Hematopoietic multipotent progenitor cell treated with erythropoietin and hydrocortisone succinate and interleukin-3 and kit ligand, for 15 days (in vitro differentiated cells): ENCODE results near the gene TKT.

ENCODE experiments used
- DNase-seq: peaks from one replicate; pipeline ENCODE4 v3.0.0-alpha.2; 2015; ENCODE audit warnings: low spot score

Gene TKT

DNA sequence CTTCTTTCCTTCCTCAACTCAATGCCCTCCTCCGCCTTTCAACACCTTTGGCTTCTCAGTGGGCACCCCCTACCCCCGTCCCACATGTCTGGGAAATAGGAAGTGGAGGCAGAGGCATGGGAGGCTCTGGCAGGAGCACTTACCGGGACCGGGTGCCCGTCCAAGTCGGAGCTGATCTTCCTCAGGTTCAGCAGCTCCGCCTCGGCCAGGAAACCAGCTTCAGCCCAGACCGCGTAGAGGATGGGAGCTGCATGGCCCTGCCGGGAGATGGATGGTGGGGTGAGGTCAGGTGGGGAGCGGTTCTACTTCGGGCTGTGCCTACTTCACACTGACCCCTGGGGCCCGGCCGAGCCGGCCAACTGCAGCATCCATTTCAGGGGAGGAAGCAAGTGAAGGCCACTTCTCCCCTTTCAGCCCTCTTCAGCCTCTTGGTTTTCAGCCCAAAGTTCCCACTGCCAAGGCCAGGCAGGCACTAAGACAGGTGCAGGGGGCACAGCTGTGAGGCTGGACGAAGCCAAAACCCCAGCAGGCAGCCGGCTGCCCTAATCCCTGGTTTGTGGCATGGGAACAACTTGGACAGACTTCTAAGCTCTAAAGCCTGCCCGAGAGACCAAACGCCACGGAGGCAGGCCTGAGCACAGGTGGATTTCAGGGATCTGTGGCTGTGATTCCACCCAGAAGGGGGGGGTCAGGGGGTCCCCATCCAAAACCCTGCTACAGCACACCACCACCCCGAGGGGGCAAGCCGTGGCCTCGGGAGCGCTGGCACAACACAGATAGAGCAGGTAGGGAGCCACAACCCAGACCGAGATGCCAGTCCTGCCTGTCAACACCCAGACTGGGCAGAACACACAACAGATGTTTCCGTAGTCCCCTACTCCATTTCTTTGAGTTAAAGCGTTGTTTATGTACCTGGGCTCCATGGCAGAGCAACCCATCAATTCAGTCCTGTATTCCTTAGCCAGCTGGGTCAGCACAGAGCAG, 14.5 kb downstream of the TKT start:
- DNase-seq: no peak

DNA sequence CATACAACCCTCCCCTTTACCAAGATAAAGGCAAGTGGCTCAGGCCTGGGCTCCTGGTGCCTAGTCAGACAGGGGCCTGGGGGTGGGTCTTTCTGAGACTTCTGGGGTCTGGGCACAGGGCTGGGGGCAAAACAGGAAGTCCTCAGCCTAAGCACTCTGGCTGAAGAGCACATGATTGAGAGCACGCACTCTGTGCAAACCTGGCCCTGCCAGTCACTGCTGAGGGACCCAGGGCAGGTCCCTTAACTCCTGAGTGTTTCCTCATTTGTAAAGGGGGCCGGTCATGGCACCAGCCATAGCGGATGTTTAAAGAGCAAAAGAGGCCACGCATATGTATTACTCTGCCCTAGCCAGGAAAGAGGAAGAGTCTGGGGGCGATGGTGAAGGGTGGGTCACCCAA, 16.0 kb downstream of the TKT start:
- no peak for DNase-seq

DNA sequence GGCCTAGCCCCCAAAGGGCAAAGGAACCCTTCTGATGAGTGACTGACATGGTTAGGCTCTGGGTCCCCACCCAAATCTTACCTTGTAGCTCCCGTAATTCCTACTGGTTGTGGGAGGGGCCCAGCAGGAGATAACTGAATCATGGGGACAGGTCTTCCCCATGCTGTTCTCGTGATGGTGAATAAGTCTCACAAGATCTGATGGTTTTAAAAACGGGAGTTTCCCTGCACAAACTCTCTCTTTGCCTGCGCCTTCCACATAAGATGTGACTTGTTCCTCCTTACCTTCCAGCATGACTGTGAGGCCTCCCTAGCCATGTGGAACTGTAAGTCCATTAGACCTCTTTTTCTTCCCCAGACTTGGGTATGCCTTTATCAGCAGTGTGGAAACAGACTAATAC, 16.9 kb downstream of the TKT start:
- DNase-seq: no peak

DNA sequence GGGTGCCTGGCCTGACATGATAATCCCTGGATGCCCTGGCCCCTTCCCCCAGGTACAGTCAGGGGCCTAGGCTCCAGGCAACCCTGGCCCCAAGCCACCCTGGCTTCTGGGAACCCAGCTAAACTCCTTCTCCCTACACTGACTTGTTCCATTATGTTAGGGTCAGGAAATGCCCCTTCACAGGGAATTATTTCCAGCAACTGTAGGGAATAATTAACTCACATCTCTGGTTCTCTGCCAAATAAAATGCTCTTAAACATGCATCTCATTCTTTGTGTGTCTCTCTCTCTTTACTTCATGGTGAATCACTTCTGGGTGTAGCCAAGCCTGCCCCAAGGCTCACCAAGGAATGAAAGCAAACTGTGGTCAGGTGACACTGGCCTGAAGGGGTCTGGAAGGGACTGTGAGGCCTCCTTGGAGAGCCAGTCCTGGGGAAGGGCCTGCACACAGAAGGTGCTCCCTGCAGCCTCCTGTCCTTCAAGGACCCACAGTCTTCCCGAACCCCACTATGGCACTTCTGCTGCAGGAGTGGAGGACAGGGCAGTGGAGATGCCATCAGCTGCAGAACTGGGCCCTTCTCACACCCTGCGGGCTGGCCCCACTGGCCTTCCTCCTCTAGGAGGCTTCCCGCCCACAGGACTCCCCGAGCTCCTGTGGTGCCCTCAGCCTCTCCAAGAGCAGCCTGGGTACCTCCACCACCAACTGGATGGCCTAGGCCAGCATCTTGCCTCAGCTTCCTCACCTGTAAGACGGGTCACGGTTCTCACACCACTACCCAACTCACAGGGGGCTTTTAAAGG, 17.6 kb downstream of the TKT start:
- DNase-seq: no peak

DNA sequence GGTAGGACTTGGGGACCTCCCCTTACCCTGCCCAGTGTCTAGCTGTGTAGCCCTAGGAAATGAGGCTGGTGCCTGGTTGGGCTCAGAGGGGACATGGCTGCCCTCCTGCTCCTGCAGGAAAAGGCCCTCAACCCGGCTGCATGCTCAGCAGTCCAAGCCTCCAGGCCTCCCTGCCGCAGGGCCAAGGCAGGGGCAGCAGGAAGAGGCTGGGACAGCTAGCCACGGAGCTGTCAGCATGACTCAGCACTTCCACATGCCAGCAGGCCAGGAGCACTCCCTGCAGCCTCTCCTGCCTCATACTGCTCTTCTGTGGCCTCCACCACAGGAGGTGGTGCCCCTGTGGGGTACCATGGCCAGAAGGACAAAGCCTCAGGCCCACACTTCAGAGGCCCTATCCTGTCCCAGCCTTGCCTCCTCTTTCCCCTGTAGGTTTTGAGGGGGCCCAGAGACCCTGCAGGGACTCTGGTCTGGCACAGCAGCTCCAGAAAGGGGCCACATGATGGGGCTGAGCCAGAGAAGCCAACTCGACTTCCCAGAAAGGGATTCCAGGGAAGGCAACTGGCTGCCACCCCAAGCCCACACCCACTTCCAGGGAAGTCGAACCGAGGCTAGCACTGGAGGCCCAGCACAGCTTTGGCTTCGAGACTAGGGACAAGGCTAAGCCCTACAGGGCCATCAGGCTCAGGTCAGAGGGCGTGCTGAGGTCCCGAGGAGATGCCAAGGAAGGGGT, 19.5 kb downstream of the TKT start:
- peak; percentile 87 for DNase-seq

DNA sequence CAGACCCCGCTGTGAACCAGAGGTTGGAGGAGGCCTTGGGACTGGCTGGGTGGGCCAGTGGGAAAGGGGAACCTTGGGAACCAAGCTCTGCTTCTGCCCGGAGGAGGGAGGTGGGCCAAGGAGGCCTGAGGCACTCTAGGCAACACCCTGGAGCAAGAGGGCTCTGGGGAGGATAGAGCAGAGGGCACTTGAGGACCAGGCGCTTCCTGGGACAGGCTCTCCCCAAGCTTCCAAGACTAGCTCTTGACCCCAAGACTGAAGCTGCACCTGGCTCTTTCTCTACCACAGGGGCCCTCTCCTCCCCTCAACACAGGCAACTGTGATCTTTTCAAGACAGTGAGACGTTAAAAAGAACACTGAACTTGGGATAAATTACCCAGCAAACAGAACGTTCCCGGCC, 20.3 kb downstream of the TKT start:
- DNase-seq: no peak

DNA sequence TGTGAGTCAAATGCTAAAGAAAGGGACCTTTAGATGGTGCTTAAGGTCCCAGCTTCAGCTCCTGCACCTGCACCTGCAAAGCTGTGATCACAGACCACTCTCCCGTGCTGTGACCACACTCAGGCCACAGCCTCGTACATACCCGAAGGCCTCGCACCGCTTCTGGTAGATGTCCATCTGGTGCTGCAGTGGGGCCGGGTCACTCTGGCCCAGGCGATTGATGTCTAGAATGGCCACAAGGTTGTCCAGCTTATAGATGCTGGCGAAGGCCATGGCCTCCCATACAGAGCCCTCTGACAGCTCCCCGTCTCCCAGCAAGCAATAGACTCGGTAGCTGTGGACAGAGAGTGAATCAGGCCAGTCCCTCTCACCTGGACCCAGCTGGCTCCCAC, 21.0 kb downstream of the TKT start:
- no peak for DNase-seq

DNA sequence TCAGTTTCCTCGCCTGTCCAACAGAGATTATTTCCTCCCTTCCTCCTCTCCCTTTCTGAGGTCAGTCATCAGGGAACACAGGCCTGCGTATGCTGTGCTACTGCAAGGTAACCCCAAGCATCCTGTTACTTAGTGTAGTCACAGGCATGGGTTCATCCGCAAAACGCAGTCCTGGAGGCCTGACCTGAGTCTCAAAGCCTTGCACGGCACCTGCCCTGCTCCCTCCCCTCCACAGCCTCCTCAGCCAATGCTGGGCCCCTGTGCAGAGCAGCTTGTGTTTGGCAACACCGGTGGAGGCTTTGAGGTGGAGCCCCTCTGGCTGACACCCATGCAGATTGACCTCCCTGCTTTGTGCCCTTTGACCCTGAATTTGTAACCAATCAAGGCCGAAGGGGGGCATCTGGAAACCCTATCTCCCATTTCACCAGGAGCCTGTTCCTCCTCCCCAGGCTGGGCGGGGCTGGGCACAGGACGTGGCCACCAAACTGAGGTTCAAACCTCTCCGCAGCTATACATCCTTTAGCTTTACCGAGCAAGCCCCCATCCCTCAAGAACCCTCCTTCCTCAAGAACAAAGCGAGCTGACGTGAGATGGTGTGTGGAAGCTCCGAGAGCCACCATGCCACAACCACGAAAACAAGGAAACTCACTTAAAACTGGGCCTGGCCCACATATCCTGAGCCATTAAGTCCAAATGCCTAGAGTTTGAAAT, 21.5 kb downstream of the TKT start:
- DNase-seq: no peak

DNA sequence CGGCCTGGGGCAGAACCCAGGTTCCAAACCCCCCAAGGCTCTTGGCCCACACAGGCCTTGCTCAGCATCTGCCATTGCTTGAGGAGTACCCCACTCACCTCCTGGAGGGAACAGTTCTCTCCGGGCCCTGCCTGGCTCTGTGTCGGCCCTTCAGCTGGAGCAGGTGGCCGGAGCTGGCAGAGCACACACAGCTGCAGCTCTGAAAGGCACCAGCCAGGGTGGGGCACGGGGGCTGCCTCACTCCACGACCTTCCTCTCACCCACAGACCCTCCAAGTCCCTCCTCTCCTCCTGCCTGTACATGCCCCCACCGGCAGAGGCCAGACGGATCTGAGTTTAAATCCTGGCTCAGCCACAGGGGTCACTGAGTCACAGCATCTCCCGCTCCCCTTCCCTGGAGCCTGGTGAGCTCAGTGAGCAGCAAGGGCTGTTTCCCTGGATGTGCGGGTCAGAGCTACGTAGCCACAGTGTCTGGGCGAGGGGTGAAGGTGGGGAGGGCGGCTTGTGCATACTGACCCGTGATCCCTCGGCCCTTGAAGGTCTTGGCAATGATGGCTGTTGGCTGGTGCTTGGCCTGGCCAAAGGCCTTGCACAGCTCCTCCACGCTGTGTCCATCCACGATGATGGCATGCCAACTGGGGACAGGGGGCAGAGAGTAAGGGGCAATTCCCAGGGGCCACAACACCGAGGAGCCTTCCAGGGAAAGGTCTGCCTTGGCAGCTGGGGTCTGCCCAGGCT, 23.0 kb downstream of the TKT start:
- DNase-seq: no peak

DNA sequence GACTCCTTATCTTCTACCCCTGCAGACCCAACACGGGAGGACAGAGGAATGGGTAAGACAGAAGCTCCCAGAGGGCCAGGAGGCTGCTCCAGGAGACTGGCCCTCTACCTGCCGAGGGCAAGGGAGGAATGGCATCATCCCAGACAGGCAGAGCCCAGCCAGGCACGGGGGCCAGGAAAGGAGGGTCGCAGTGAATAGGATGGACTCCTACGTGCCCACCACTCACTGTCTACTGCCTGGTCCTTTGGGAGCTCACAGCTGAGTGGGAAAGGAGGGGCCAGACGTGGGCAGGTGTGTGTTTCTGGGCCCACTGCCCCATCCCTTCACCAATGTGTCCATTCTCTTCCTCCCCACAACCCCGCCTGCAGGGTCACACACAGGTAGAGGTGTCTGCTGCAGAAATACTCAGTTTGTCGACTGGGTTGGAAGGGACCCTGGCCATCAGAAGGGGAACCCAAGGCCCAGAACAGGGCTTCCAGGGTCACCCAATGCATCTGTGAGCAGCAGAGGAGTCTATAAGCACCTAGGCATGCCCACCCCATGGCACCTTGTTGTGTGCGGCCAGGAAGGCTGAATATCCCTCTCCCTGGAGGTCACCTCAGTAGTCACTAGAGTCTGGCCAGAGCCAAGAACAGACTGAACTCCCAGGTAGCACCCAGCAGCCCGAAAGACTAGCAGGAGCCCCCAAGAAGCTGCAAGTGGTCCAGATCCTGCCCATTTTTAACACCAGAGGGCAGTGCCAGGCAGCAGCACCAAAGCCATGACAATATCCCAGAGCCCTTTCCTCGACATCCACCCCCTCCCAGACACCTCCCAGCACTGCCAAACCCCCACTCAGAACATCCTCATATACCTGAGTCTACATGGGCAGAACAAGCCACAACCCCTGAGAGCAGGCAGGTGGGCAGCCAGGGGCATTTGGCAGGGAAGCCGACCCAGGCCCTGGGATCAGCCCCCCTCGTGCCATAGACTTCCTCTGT, 24.0 kb downstream of the TKT start:
- DNase-seq: no peak

DNA sequence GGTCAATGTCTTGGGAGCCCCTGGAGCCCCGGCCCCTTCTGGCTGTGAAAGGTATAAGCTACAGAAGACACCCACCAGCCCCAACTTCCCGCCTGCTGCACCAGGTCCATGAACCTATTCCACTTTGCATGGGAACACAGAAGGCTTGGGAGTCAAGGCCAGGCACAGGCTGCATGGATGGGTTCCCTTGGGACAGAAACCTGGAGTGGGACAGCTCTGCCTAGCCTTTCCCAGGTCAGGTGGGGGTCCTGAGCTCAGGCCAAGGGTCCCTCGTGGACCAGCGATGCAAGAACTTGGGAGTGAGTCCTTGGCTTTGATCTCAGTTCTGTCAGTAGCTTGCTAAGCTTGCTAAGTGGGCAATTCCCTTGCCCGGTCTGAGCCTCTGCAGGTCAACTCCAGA, 25.0 kb downstream of the TKT start:
- no peak for DNase-seq

DNA sequence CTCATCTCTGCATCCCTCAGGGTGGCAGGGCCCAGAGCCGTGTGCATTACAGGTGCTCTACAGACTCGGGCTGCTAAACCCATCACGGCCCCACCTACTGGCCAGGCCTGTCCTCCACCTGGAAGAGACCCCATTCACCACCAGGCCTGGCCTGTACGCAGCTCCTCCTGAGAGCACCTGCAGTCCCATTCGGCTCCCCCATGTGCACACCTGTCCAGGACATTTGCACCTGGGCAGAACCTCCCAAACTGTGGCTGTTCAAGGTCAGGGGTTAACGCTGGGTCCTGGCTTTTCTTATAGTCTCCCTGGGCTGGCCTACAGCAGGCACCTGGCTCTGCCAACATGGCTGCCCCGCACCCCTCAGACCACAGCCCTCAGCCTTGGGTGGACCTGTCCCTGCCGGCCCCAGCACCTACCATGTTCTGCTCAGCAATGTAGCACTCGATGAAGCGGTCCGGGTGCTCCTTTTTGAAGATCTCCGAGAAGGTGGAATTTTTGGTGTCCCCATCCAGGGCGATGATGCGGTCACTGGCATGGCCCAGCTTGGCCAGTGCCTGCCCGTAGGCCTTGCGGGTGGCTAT, 25.7 kb downstream of the TKT start:
- DNase-seq: no peak

DNA sequence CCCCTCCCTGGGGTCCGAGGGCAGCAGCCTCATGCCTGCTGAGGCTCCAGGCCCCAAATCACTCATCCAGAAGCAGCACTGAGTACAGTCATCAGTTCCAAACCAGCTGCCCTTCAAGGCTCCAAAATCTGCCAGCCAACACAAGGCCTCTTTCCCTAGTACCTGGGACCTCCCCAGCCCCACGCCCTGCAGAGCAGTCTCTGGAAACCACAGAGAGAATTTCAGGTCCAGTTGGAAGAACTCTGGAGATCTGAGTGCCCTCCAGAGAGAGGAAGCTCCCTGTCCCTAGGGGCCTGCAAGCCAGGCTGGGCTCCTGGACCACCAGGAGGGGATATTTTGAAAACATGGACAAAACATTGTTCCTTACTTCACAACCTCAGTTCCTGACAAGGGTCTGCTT, 26.2 kb downstream of the TKT start:
- no peak for DNase-seq

DNA sequence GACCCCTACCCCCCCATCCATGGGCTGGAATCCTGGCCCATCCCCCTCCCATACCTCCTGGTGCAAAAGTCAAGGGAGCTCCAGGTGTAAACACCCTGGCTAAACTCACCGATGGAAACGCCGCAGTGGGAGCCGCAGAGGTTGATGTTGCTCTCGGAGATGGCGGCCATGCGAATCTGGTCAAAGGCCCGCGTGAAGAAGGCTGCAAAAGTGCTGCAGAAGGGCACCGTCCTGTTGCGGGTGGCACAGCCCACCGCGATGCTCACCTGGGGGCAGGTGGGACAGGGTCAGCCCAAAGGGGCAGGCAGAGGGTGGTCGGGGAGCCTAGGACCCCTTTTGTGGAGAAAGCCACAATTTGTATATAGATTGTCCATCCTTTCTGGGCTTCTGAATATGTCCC, 26.7 kb downstream of the TKT start:
- no peak for DNase-seq

DNA sequence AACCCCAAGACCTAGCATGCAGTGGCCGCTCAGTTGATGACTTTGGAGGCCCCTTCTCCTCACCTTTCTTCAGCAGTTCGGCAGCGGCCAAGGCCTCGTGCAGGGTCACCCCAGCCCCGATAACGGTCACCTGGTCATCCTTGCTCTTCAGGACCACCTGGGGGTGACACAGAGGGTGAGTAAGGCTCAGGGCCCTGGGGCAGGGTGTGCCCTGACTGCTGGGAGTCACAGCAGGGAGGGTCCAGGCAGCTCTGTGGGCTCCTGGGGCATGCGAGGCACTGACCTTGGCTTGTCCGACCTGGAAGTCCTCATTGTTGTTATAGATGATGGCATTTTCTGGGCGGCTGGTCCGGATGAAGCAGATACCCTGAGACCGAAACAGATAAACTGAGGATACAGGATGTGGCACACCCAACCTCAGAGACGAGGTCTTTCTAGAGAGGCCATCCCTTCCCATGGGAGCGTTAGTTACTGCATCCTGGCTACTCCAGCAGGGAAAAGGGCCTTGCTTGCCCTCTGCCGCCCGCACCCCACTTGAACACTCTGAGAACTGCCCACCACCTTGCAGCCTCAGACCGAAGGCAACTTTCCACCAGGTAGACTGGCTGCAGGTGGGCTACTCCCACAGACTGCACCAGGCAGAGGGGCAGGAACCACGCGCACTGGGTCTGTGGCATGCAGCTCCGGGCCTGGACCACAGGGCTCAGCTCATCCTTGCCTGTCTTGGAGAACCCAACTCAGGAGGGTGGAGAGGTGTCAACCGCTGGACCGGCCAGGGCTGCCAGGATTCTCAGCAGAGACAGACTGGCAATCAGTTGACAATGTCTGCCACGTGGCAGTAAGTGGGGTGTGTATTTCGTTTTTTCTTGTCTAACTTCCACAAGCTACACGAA, 27.6 kb downstream of the TKT start:
- no peak for DNase-seq

DNA sequence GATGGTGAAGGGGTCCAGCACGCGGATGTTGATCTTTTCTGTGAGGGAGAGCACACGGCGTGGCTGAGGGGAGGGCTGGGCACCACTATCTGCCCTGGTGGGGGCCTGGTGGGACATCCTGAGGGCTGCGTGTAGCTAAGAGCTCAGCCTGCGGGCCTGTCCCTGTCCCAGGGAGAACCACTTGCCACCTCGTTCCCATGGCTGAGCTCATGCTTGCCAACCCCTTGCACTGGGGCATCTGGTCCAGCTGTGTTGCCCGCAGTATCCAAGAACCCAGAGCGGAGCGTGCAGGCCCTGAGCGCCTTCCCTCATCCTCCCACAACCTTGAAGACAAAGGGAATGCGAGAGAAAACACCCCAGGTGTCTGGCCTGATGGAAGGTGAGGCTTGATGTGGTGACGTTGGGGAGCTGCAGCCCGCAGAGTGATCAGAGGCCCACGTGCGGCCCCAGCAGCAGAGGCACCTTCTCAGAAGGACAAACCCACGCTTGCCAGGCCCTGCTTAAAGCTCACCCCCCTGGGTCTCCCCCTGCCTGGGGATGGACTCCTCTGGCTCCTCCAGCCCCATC, 28.9 kb downstream of the TKT start:
- DNase-seq: no peak

DNA sequence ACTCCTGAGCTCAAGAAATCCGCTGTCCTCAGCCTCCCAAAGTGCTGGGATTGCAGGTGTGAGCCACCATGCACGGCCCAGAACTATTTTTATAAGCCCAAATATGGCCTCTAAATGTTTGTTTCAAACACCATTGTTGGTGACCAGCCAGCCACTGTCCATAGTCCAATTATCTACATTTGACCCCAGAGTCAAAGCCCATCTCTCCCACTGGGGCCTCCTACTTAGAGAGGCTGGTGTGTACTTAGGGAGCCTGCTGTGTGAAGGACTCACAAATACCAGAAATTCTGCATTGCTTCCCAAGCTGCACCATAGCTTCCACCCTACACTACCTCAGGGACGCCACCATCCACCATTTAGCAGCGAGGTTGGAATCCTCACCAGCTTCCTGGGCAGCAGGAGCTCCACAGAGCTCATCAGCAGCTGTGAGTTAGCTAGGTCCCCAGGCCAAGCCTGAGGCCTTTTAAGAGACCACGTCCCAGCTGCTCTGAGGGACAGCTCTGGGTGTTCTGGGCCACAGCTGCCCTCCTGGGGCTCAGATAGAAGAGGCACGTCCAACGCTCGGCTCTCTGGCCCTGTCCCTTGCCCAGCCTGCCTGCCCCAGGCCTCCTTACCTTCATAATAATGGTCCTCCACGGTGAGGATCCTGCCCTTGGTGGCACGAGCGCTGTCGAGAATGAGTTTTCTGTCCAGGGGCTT, 29.5 kb downstream of the TKT start:
- DNase-seq: no peak

DNA sequence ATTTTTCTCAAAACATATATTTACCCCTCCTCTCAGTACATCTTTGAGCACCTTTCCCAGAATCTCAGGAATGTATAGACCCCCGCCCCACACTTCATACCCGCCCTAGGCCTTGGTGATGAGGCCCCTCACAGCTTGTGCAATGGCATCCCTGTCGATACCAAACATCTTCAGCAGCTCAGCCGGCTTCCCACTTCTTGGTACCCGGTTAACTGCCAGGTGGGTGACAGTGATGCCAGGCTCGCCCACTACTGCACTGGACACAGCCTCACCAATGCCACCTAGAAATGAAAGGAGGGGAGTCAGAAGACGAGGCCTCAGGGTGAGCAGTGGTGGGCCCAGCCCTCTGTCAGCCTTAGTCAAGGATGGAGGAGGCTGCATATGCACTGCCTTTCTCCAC, 30.2 kb downstream of the TKT start:
- no peak for DNase-seq
